Measurements from ENCODE around the gene HIGD2A. TPM values are rescaled to one million over a fixed set of nuclear protein-coding genes. Genes with fewer than 3 reads are reported as not detected.
A peak's percentile ranks its signal among the peaks of the same experiment; 100 is the strongest.

HIGD2A gene
- total and polyA plus RNA-seq, 2 of the 13 experiments (the other 11 are each of a cell fraction or from before 2014, with no cell fraction given), result 89.2 to 146 TPM

DNA sequence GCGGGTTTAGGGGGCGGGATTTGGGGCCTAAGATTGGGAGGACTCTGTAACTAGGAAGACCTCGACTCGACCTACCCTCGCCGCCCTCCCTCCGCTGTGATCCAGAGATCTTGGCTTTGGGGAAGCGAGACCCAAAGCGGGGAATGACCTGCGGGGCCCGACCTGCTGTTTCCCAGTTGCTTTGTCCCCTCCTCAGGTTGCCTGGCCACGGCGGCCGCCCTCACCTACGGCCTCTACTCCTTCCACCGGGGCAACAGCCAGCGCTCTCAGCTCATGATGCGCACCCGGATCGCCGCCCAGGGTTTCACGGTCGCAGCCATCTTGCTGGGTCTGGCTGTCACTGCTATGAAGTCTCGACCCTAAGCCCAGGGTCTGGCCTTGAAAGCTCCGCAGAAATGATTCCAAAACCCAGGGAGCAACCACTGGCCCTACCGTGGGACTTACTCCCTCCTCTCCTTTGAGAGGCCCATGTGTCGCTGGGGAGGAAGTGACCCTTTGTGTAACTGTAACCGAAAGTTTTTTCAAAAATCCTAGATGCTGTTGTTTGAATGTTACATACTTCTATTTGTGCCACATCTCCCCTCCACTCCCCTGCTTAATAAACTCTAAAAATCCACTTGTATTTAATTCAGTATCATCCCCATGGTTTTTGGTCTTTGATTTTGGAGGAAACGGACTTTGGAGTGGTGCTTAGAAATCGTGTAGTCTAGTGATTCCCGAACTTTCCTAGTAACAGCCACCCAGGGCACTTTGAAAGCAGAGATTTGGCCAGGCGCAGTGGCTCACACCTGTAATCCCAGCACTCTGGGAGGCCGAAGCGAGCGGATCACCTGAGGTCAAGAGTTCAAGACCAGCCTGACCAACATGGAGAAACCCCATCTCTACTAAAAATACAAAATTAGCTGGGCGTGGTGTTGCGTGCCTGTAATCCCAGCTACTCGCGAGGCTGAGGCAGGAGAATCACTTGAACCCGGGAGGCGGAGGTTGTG lies 878 bp downstream of the HIGD2A start (continued):
- TF ChIP-seq ZBTB40 (IDR thresholded peaks at IDR 0.05) (no peak), ZBTB40 (CRISPR knock-in tag; IDR thresholded peaks at IDR 0.05) (no peak), ZC3H13 (CRISPR knock-in tag; IDR thresholded peaks at IDR 0.05) (no peak), RAD21 (CRISPR knock-in tag; IDR thresholded peaks at IDR 0.05) (peak; percentile 15; the same call in 1 of the 2 replicates), IRF1 (CRISPR knock-in tag; IDR thresholded peaks at IDR 0.05; ENCODE audit: low read depth) (no peak), WIZ (CRISPR knock-in tag; IDR thresholded peaks at IDR 0.05) (no peak), GABPB1 (CRISPR knock-in tag; IDR thresholded peaks at IDR 0.05) (no peak), ESRRA (CRISPR knock-in tag; IDR thresholded peaks at IDR 0.05; ENCODE audit: low read depth) (no peak), TFDP1 (CRISPR knock-in tag; IDR thresholded peaks at IDR 0.05; ENCODE audit: borderline replicate concordance) (0 out of 2 replicates have a peak, but pooled peaks have one; percentile 6), ZNF639 (CRISPR knock-in tag; conservative IDR thresholded peaks at IDR 0.05) (no peak), EED (CRISPR knock-in tag; IDR thresholded peaks at IDR 0.05) (no peak)
- TF ChIP-seq, protein P1, sequence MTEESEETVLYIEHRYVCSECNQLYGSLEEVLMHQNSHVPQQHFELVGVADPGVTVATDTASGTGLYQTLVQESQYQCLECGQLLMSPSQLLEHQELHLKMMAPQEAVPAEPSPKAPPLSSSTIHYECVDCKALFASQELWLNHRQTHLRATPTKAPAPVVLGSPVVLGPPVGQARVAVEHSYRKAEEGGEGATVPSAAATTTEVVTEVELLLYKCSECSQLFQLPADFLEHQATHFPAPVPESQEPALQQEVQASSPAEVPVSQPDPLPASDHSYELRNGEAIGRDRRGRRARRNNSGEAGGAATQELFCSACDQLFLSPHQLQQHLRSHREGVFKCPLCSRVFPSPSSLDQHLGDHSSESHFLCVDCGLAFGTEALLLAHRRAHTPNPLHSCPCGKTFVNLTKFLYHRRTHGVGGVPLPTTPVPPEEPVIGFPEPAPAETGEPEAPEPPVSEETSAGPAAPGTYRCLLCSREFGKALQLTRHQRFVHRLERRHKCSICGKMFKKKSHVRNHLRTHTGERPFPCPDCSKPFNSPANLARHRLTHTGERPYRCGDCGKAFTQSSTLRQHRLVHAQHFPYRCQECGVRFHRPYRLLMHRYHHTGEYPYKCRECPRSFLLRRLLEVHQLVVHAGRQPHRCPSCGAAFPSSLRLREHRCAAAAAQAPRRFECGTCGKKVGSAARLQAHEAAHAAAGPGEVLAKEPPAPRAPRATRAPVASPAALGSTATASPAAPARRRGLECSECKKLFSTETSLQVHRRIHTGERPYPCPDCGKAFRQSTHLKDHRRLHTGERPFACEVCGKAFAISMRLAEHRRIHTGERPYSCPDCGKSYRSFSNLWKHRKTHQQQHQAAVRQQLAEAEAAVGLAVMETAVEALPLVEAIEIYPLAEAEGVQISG (CRISPR knock-in tag; IDR thresholded peaks at IDR 0.05), result no peak

Measured in HepG2 (cell line).